Measurements from ENCODE around the gene NPBWR2.

NPBWR2 gene, protein sequence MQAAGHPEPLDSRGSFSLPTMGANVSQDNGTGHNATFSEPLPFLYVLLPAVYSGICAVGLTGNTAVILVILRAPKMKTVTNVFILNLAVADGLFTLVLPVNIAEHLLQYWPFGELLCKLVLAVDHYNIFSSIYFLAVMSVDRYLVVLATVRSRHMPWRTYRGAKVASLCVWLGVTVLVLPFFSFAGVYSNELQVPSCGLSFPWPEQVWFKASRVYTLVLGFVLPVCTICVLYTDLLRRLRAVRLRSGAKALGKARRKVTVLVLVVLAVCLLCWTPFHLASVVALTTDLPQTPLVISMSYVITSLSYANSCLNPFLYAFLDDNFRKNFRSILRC

DNA sequence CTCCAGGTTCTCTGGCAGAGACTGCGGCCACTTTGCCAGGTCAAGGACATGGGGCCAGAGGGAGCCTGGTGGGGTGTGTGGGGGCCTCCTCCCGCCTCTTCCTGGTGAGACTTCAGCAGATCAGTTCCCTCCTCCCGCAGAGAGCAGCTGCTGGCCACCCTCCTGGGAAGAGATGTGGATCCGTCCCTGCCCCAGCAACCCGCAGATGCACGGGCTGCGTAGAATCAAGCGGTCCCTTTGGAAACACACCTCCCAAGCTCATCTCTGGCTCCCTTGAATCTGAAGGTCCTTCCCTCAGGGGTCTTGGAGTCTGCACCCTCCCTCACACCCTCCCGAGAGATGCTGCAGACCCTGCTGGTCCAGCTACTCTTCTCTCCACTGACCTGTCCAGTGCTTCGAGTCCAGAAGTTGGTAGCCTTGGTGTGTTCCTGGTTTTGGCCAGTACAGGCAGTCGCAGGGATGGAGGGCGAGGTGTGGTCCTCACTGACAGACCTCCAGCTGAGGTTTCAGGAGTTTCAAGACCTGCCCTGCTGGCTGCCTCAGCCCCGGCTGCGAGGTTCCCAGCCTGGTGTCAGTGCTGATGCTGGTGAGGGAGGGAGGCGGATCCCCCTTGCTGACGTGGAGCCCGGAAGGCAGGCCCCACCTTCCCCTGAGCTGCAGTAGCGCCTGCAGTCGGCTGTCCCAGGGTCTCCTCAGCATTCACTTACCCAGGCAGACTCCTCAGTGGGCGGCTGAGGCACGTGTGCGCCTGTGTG is at the start of gene NPBWR2:
NPBWR2 (minus strand) TSS at position 585 of the 755 bp plus-strand sequence. CDS start 734 bp downstream, outside the sequence.
- no peaks in the 10 kb centered on the region for H3K4me1 ChIP-seq (ENCODE audit: low read depth, poor library complexity, severe bottlenecking)
- no peak within 1 kb of the TSS for H3K4me2 ChIP-seq
- H3K79me2 ChIP-seq (ENCODE audit: insufficient read depth, low read depth), result no peaks in the 10 kb centered on the region
- H3K4me3 ChIP-seq (IDR thresholded peaks at IDR 0.05; ENCODE audit: insufficient read depth, low read depth, low read length), result no peak within 1 kb of the TSS
- no peak within 1 kb of the TSS for H3K27ac ChIP-seq
- H3K9ac ChIP-seq, result no peak within 1 kb of the TSS
- H3K36me3 ChIP-seq (ENCODE audit: insufficient read depth), result no peaks in the 10 kb centered on the region
- TF ChIP-seq, protein P1, sequence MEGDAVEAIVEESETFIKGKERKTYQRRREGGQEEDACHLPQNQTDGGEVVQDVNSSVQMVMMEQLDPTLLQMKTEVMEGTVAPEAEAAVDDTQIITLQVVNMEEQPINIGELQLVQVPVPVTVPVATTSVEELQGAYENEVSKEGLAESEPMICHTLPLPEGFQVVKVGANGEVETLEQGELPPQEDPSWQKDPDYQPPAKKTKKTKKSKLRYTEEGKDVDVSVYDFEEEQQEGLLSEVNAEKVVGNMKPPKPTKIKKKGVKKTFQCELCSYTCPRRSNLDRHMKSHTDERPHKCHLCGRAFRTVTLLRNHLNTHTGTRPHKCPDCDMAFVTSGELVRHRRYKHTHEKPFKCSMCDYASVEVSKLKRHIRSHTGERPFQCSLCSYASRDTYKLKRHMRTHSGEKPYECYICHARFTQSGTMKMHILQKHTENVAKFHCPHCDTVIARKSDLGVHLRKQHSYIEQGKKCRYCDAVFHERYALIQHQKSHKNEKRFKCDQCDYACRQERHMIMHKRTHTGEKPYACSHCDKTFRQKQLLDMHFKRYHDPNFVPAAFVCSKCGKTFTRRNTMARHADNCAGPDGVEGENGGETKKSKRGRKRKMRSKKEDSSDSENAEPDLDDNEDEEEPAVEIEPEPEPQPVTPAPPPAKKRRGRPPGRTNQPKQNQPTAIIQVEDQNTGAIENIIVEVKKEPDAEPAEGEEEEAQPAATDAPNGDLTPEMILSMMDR (conservative IDR thresholded peaks at IDR 0.05; ENCODE audit: low read depth, low read length), result no peak
- peaks cover 91% of the 10 kb centered on the region for H3K27me3 ChIP-seq (ENCODE audit: insufficient read depth, low read depth)
- H4K20me1 ChIP-seq (ENCODE audit: insufficient read depth), result no peaks in the 10 kb centered on the region
- no peak within 1 kb of the TSS for H2AFZ ChIP-seq (ENCODE audit: low read depth)

DNA sequence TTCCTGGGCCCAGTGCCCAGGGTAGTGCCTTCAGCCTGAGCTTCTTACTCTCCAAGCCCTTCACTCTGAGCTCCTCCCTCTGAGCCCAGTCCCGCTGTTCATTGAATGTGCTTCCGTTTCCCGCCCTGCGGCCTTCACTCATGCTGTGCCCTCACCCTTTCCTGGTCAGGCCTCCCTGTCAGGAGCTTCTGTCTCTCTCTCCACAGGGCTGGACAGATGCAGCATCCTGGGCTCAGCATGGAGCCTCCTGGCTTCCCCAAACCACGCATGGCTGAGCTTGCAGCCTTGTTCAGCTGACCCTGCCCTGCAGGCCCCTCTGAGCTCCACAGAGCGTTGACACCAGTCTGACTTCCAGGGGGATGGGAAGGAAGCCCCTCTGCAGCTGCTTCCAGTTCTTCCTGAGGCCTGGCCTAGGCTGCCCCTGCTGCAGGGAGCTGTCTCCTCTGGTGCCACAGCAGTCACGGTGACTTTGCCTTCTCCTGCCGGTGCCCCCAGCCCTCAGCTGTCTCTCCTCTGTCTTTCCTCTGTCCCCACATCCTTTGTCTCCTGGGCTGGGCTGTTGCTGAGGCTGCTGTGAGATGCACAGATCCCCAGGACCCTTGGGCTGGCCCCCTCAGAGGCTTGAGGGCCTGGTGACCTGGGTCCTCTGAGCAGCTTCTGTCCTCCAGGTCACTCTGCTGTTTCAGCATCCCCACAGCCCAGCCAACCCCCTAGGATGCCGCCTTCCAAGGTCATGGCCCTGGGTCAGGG is 48.9 kb upstream of the NPBWR2 start:
- H3K27ac ChIP-seq, result no peak overlapping the region
- no peak overlapping the region for H3K4me3 ChIP-seq (IDR thresholded peaks at IDR 0.05; ENCODE audit: insufficient read depth, low read depth, low read length)
- H3K4me2 ChIP-seq, result no peak overlapping the region
- no peaks in the 10 kb centered on the region for H3K4me1 ChIP-seq (ENCODE audit: low read depth, poor library complexity, severe bottlenecking)
- no peak overlapping the region for H3K9ac ChIP-seq
- no peaks in the 10 kb centered on the region for H3K79me2 ChIP-seq (ENCODE audit: insufficient read depth, low read depth)
- no peak overlapping the region for H2AFZ ChIP-seq (ENCODE audit: low read depth)
- H3K36me3 ChIP-seq (ENCODE audit: insufficient read depth), result no peaks in the 10 kb centered on the region
- H4K20me1 ChIP-seq (ENCODE audit: insufficient read depth), result no peaks in the 10 kb centered on the region
- TF ChIP-seq, protein P1 (conservative IDR thresholded peaks at IDR 0.05; ENCODE audit: low read depth, low read length), result no peak
- peaks cover 84% of the 10 kb centered on the region for H3K27me3 ChIP-seq (ENCODE audit: insufficient read depth, low read depth)

DNA sequence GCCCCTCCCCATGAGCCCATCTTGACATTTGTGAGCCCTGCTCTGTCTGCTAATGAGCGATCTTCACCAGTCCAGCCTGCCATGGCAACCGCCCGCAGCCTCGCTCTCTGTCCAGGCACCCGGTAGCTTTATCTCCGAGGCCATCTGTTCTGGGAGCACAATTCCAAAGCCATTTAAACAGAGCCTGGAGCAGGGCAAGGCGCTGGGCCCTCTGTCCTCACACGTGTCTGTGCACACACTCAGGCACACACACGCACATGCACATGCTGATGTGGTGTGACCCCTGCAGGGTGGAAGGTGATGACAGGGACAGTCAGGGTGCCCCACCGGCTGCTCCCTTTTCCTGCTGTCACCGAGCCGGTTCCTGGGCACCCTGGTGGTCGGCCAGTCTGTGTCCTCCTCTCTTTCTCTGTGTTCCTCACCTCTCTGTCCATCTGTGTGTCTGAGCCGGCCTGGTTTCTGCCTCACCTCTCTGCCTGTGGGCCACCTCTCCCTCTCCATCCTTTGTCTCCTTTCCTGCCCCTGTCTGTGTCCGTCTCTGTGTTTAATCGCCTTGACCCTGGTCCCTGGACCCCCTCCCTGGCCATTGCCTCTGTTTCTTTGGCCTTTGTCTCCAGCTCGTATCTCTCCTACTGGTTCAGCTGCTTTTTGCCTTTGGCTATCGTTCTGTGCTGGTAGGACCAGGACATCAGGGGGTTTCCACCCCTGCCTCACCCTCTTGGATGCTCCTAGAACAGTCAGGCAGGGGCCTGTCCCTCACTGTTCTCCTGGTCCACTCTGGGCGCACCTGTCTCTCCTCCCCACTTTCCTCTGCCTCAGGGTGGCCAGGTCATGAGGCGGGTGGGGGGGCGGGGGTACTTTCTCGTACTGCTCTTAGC is 48.1 kb upstream of the NPBWR2 start:
- H4K20me1 ChIP-seq (ENCODE audit: insufficient read depth), result no peaks in the 10 kb centered on the region
- H3K27me3 ChIP-seq (ENCODE audit: insufficient read depth, low read depth), result peaks cover 79% of the 10 kb centered on the region
- H3K4me1 ChIP-seq (ENCODE audit: low read depth, poor library complexity, severe bottlenecking), result no peaks in the 10 kb centered on the region
- H3K9ac ChIP-seq, result no peak overlapping the region
- H3K4me3 ChIP-seq (IDR thresholded peaks at IDR 0.05; ENCODE audit: insufficient read depth, low read depth, low read length), result no peak overlapping the region
- H3K36me3 ChIP-seq (ENCODE audit: insufficient read depth), result no peaks in the 10 kb centered on the region
- no peak overlapping the region for H3K27ac ChIP-seq
- TF ChIP-seq, protein P1 (conservative IDR thresholded peaks at IDR 0.05; ENCODE audit: low read depth, low read length), result no peak
- H3K4me2 ChIP-seq, result no peak overlapping the region
- H3K79me2 ChIP-seq (ENCODE audit: insufficient read depth, low read depth), result no peaks in the 10 kb centered on the region
- H2AFZ ChIP-seq (ENCODE audit: low read depth), result no peak overlapping the region
